HepG2 (cell line): ENCODE data around the gene FGF19.

ENCODE experiments used
- EP300 ChIP-seq, 3 experiments: sonication (generic) in 1 of 3; formaldehyde crosslinking in 1 of 3; IDR thresholded peaks; 2 replicates each; pipeline versions ENCODE4 v1.5.1 to v1.6.1; 2011 to 2020; ENCODE audit warnings: low read depth in 2 of 3, low read length in 2 of 3, borderline replicate concordance in 1 of 3, improper control_type of control experiment in 1 of 3, mild to moderate bottlenecking in 1 of 3, missing genetic modification reagents in 1 of 3, moderate library complexity in 1 of 3
- FOXM1 ChIP-seq: sonication (generic); formaldehyde crosslinking; IDR thresholded peaks from 2 replicates; pipeline ENCODE4 v1.5.0; 2020; ENCODE audit warnings: missing genetic modification reagents
- MTF1 ChIP-seq: sonication (generic); formaldehyde crosslinking; IDR thresholded peaks from 2 replicates; pipeline ENCODE4 v1.5.0; 2020; ENCODE audit warnings: missing genetic modification reagents
- PREB ChIP-seq: sonication (generic); formaldehyde crosslinking; IDR thresholded peaks from 2 replicates; pipeline ENCODE4 v1.4.0; 2020; ENCODE audit warnings: missing genetic modification reagents
- SP1 ChIP-seq, 2 experiments: fragments of 450-650 bp in 1 of 2; sonication (generic) in 1 of 2; formaldehyde crosslinking in 1 of 2; IDR thresholded peaks; 2 replicates each; pipeline versions ENCODE4 v1.4.0 to v1.6.1; 2016 to 2020; ENCODE audit warnings: missing genetic modification reagents in 1 of 2
- ZBTB3 ChIP-seq: sonication (generic); formaldehyde crosslinking; IDR thresholded peaks from 2 replicates; pipeline ENCODE4 v1.4.0; 2020; ENCODE audit warnings: low read depth, mild to moderate bottlenecking, moderate library complexity, missing genetic modification reagents, borderline replicate concordance
- ZNF619 ChIP-seq: sonication (generic); formaldehyde crosslinking; IDR thresholded peaks from 2 replicates; pipeline ENCODE4 v1.4.0; 2020; ENCODE audit warnings: mild to moderate bottlenecking, missing genetic modification reagents
- TF ChIP-seq, protein P1 (sequence below): sonication (generic); formaldehyde crosslinking; IDR thresholded peaks from 2 replicates; pipeline ENCODE4 v1.4.0; 2020; ENCODE audit warnings: missing genetic modification reagents
- TF ChIP-seq, protein P2 (sequence below): sonication (generic); formaldehyde crosslinking; IDR thresholded peaks from 2 replicates; pipeline ENCODE4 v1.5.0; 2020; ENCODE audit warnings: mild to moderate bottlenecking, missing genetic modification reagents, moderate library complexity

- TF ChIP-seq FOXM1 (no peak), ZNF619 (CRISPR knock-in tag) (no peak), SP1 (IDR thresholded peaks at IDR 0.05) (no peak), SP1 (CRISPR knock-in tag; IDR thresholded peaks at IDR 0.05) (no peak), PREB (no peak), ZBTB3 (CRISPR knock-in tag) (no peak), EP300 (IDR thresholded peaks at IDR 0.05; ENCODE audit: low read depth in 2 of 2, low read length in 2 of 2) (no peak), EP300 (CRISPR knock-in tag; IDR thresholded peaks at IDR 0.05; ENCODE audit: borderline replicate concordance) (no peak), MTF1 (CRISPR knock-in tag) (no peak)
- TF ChIP-seq, protein P1, sequence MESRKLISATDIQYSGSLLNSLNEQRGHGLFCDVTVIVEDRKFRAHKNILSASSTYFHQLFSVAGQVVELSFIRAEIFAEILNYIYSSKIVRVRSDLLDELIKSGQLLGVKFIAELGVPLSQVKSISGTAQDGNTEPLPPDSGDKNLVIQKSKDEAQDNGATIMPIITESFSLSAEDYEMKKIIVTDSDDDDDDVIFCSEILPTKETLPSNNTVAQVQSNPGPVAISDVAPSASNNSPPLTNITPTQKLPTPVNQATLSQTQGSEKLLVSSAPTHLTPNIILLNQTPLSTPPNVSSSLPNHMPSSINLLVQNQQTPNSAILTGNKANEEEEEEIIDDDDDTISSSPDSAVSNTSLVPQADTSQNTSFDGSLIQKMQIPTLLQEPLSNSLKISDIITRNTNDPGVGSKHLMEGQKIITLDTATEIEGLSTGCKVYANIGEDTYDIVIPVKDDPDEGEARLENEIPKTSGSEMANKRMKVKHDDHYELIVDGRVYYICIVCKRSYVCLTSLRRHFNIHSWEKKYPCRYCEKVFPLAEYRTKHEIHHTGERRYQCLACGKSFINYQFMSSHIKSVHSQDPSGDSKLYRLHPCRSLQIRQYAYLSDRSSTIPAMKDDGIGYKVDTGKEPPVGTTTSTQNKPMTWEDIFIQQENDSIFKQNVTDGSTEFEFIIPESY (CRISPR knock-in tag) = no peak
- TF ChIP-seq, protein P2, sequence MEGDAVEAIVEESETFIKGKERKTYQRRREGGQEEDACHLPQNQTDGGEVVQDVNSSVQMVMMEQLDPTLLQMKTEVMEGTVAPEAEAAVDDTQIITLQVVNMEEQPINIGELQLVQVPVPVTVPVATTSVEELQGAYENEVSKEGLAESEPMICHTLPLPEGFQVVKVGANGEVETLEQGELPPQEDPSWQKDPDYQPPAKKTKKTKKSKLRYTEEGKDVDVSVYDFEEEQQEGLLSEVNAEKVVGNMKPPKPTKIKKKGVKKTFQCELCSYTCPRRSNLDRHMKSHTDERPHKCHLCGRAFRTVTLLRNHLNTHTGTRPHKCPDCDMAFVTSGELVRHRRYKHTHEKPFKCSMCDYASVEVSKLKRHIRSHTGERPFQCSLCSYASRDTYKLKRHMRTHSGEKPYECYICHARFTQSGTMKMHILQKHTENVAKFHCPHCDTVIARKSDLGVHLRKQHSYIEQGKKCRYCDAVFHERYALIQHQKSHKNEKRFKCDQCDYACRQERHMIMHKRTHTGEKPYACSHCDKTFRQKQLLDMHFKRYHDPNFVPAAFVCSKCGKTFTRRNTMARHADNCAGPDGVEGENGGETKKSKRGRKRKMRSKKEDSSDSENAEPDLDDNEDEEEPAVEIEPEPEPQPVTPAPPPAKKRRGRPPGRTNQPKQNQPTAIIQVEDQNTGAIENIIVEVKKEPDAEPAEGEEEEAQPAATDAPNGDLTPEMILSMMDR = no peak
Observed at GRCh38 chr11:69699213-69699612, 4.6 kb downstream of the FGF19 start.
